H9 (cell line): ENCODE results near the gene PSMD5. TPM values are rescaled to one million over a fixed set of nuclear protein-coding genes. Genes with fewer than 3 reads are reported as not detected.

Experiments used
- DNase-seq: peaks from one replicate; pipeline ENCODE4 v3.0.0-alpha.2; 2017
- H2AFZ ChIP-seq: one replicate; pipeline ENCODE4 v1.6.1; 2013; ENCODE audit warnings: mild to moderate bottlenecking, low read length, control low read depth, moderate library complexity
- H2AK5ac ChIP-seq: 2 replicates; pipeline ENCODE4 v1.6.1; 2013; ENCODE audit warnings: low read length, control low read depth, mixed read lengths; ENCODE audit not compliant: insufficient read length
- H2BK120ac ChIP-seq: one replicate; pipeline ENCODE4 v1.6.1; 2013; ENCODE audit warnings: low read depth, mild to moderate bottlenecking, low read length, control low read depth, inconsistent platforms; ENCODE audit not compliant: poor library complexity, severe bottlenecking
- H2BK12ac ChIP-seq: 2 replicates; pipeline ENCODE4 v1.6.1; 2013; ENCODE audit warnings: low read length, control low read depth, mixed read lengths, low read depth; ENCODE audit not compliant: insufficient read length
- H2BK15ac ChIP-seq: 2 replicates; pipeline ENCODE4 v1.6.1; 2013; ENCODE audit warnings: low read depth, low read length, control low read depth
- H2BK20ac ChIP-seq: one replicate; pipeline ENCODE4 v1.6.1; 2013; ENCODE audit warnings: low read depth, mild to moderate bottlenecking, low read length, control low read depth, inconsistent platforms; ENCODE audit not compliant: poor library complexity, severe bottlenecking
- H2BK5ac ChIP-seq: 2 replicates; pipeline ENCODE4 v1.6.1; 2013; ENCODE audit warnings: low read length, control low read depth, mixed read lengths; ENCODE audit not compliant: insufficient read length
- H3K14ac ChIP-seq: 2 replicates; pipeline ENCODE4 v1.6.1; 2013; ENCODE audit warnings: low read length, control low read depth; ENCODE audit not compliant: insufficient read depth
- H3K18ac ChIP-seq: 2 replicates; pipeline ENCODE4 v1.6.1; 2013; ENCODE audit warnings: low read depth, mild to moderate bottlenecking, mixed read lengths, low read length, control low read depth; ENCODE audit not compliant: insufficient read length
- H3K23ac ChIP-seq: 2 replicates; pipeline ENCODE4 v1.6.1; 2013; ENCODE audit warnings: low read length, control low read depth, mixed read lengths, low read depth; ENCODE audit not compliant: insufficient read length
- H3K23me2 ChIP-seq: 2 replicates; pipeline ENCODE4 v1.6.1; 2013; ENCODE audit warnings: low read depth, mild to moderate bottlenecking, mixed read lengths, low read length, control low read depth; ENCODE audit not compliant: insufficient read length, poor library complexity, severe bottlenecking
- H3K27ac ChIP-seq: 2 replicates; pipeline ENCODE4 v1.5.1; 2013; ENCODE audit warnings: low read length, control low read depth, mixed read lengths, low read depth; ENCODE audit not compliant: insufficient read length
- H3K27me3 ChIP-seq: 2 replicates; pipeline ENCODE4 v1.6.1; 2013; ENCODE audit warnings: low read length, control low read depth, inconsistent platforms; ENCODE audit not compliant: insufficient read depth
- H3K4ac ChIP-seq: 2 replicates; pipeline ENCODE4 v1.6.1; 2013; ENCODE audit warnings: low read depth, mild to moderate bottlenecking, control low read depth, inconsistent platforms, low read length, moderate library complexity
- H3K4me1 ChIP-seq: 2 replicates; pipeline ENCODE4 v1.6.1; 2013; ENCODE audit warnings: low read length, control low read depth, inconsistent platforms; ENCODE audit not compliant: insufficient read depth
- H3K4me2 ChIP-seq: 2 replicates; pipeline ENCODE4 v1.6.1; 2013; ENCODE audit warnings: low read length, control low read depth, mixed read lengths; ENCODE audit not compliant: insufficient read length, insufficient read depth
- H3K56ac ChIP-seq: 2 replicates; pipeline ENCODE4 v1.6.1; 2013; ENCODE audit warnings: low read depth, mild to moderate bottlenecking, mixed read lengths, low read length, control low read depth; ENCODE audit not compliant: insufficient read length
- H3K79me1 ChIP-seq: 2 replicates; pipeline ENCODE4 v1.6.1; 2013; ENCODE audit warnings: low read depth, mild to moderate bottlenecking, moderate library complexity, low read length, control low read depth, inconsistent platforms; ENCODE audit not compliant: insufficient read depth, poor library complexity, severe bottlenecking
- H3K79me2 ChIP-seq: 2 replicates; pipeline ENCODE4 v1.6.1; 2013; ENCODE audit warnings: low read length, control low read depth, inconsistent platforms; ENCODE audit not compliant: insufficient read depth
- H3K9ac ChIP-seq: 2 replicates; pipeline ENCODE4 v1.6.1; 2013; ENCODE audit warnings: low read length, control low read depth, mixed read lengths; ENCODE audit not compliant: insufficient read length; ENCODE audit errors: extremely low read depth
- H3K9me3 ChIP-seq: one replicate; pipeline ENCODE4 v1.6.1; 2013; ENCODE audit warnings: low read depth, low read length, inconsistent platforms; ENCODE audit not compliant: control insufficient read depth
- H3T11ph ChIP-seq: one replicate; pipeline ENCODE4 v1.6.1; 2013; ENCODE audit warnings: mild to moderate bottlenecking, low read length, control low read depth, inconsistent platforms
- H4K20me1 ChIP-seq: one replicate; pipeline ENCODE4 v1.6.1; 2013; ENCODE audit not compliant: control insufficient read depth, insufficient read length, insufficient read depth
- H4K5ac ChIP-seq: 2 replicates; pipeline ENCODE4 v1.6.1; 2013; ENCODE audit warnings: low read depth, mild to moderate bottlenecking, mixed read lengths, low read length, control low read depth; ENCODE audit not compliant: insufficient read length
- H4K8ac ChIP-seq: replicated peaks from 2 replicates; pipeline ENCODE4 v1.6.1; 2013; ENCODE audit warnings: low read length, control low read depth, mixed read lengths, low read depth; ENCODE audit not compliant: insufficient read length
- H4K91ac ChIP-seq: 2 replicates; pipeline ENCODE4 v1.6.1; 2013; ENCODE audit warnings: low read depth, mild to moderate bottlenecking, moderate library complexity, mixed read lengths, low read length, control low read depth; ENCODE audit not compliant: insufficient read length
- H3K27ac Mint-ChIP-seq, 3 experiments: 2 replicates in 2 of 3; 3 replicates in 1 of 3; pipeline ENCODE4 v1.8.0; 2020 to 2021; ENCODE audit warnings: mixed read lengths in 3 of 3, mild to moderate bottlenecking in 1 of 3, moderate library complexity in 1 of 3
- H3K27me3 Mint-ChIP-seq: 2 replicates; pipeline ENCODE4 v1.8.0; 2021; ENCODE audit warnings: low read depth, mild to moderate bottlenecking, moderate library complexity, mixed read lengths
- H3K36me3 Mint-ChIP-seq, 3 experiments: 2 replicates in 2 of 3; 3 replicates in 1 of 3; pipeline ENCODE4 v1.8.0; 2020 to 2021; ENCODE audit warnings: low read depth in 3 of 3, mixed read lengths in 3 of 3; ENCODE audit not compliant: insufficient read depth in 1 of 3
- H3K4me1 Mint-ChIP-seq, 2 experiments: 2 replicates each; pipeline ENCODE4 v1.8.0; 2020; ENCODE audit warnings: mixed read lengths in 2 of 2
- H3K4me3 Mint-ChIP-seq, 2 experiments: 2 replicates in 1 of 2; 3 replicates in 1 of 2; pipeline ENCODE4 v1.8.0; 2020 to 2021; ENCODE audit warnings: mild to moderate bottlenecking in 2 of 2, mixed read lengths in 2 of 2, moderate library complexity in 1 of 2
- H3K9me3 Mint-ChIP-seq, 2 experiments: 2 replicates in 1 of 2; 3 replicates in 1 of 2; pipeline ENCODE4 v1.8.0; 2020; ENCODE audit warnings: mild to moderate bottlenecking in 2 of 2, mixed read lengths in 2 of 2, moderate library complexity in 1 of 2
- WGBS: extraction: QIAGEN DNeasy Blood & Tissue Kit; methylation state at CpG from one replicate; pipeline ENCODE4 v1.1.7; 2013; ENCODE audit warnings: missing lambda C conversion rate, low lambda C conversion rate, mixed read lengths; ENCODE audit not compliant: insufficient read length; ENCODE audit errors: extremely low coverage; 5-methylcytosine and 5-hydroxymethylcytosine counted together
- total RNA-seq: library from RNA; stranded (reverse); gene quantifications from 2 replicates; pipeline ENCODE4 v1.2.1, GENCODE V29; 2021
- TF ChIP-seq, protein P1 (sequence below): fragments of 200-600 bp; sonication (generic); conservative IDR thresholded peaks from 3 replicates; pipeline ENCODE4 v1.8.0; 2021; ENCODE audit warnings: antibody characterized with exemption, mild to moderate bottlenecking

The PSMD5 gene
- total RNA-seq, 1 experiment from 2014 or later: 64.9 TPM

DNA sequence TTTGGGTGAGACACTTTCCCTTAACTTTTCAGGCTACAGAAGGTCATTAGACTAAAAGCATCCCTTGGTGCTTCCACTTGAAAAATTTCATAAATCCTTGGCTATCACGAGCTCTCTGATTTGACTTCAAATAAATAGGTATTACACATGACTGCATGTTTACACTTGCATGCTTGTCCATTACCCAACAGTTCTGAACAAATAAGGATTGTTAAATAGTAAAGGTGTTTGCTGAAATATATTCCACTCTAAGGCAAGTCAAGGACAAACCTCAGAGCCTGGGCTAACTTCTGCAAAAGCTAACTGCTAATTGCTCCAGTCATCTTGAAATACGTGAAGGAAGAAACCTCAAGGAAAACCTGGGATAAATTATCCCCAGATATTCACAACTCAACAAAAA is 64.0 kb downstream of the PSMD5 start:
- Histone ChIP-seq H3K14ac (no peak overlapping the region), H2BK5ac (no peak overlapping the region), H3K79me1 (no peaks in the 10 kb centered on the region), H2AK5ac (no peak overlapping the region), H3K23ac (no peak overlapping the region), H3K9me3 (no peaks in the 10 kb centered on the region), H3K4ac (no peak overlapping the region), H2BK12ac (no peak overlapping the region), H2AFZ (no peak overlapping the region), H3K79me2 (no peaks in the 10 kb centered on the region), H3K4me1 (no peaks in the 10 kb centered on the region), H4K20me1 (no peaks in the 10 kb centered on the region), H3K27ac (no peak overlapping the region), H2BK120ac (no peak overlapping the region), H3K56ac (no peak overlapping the region), H3T11ph (no peak overlapping the region), H4K91ac (no peak overlapping the region), H2BK20ac (no peak overlapping the region), H4K5ac (no peak overlapping the region), H3K9ac (no peak overlapping the region), H3K23me2 (no peaks in the 10 kb centered on the region), H4K8ac (no peak overlapping the region), H3K18ac (no peak overlapping the region), H3K4me2 (no peak overlapping the region), H3K27me3 (no peaks in the 10 kb centered on the region), H2BK15ac (no peak overlapping the region)
- no CpG with 5 or more reads among the region's 2 CpGs for WGBS
- TF ChIP-seq, protein P1, sequence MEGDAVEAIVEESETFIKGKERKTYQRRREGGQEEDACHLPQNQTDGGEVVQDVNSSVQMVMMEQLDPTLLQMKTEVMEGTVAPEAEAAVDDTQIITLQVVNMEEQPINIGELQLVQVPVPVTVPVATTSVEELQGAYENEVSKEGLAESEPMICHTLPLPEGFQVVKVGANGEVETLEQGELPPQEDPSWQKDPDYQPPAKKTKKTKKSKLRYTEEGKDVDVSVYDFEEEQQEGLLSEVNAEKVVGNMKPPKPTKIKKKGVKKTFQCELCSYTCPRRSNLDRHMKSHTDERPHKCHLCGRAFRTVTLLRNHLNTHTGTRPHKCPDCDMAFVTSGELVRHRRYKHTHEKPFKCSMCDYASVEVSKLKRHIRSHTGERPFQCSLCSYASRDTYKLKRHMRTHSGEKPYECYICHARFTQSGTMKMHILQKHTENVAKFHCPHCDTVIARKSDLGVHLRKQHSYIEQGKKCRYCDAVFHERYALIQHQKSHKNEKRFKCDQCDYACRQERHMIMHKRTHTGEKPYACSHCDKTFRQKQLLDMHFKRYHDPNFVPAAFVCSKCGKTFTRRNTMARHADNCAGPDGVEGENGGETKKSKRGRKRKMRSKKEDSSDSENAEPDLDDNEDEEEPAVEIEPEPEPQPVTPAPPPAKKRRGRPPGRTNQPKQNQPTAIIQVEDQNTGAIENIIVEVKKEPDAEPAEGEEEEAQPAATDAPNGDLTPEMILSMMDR: no peak
- no peak for DNase-seq
- no peaks in the 10 kb centered on the region for H3K27me3 Mint-ChIP-seq
- H3K9me3 Mint-ChIP-seq: no peaks in the 10 kb centered on the region
- H3K4me3 Mint-ChIP-seq: no peak overlapping the region
- peaks cover 18 to 47% (median 46%) of the 10 kb centered on the region in 3 experiments for H3K36me3 Mint-ChIP-seq
- no peak overlapping the region; a peak in 1 of 7 replicates for H3K27ac Mint-ChIP-seq
- H3K4me1 Mint-ChIP-seq: no peaks in the 10 kb centered on the region
